SK-N-SH (cell line): ENCODE measurements around the gene CCDC148. TPM values are rescaled to one million over a fixed set of nuclear protein-coding genes. Genes with fewer than 3 reads are reported as not detected.

Source experiments
- CTCF ChIA-PET: fragments of 300-600, 350-600 bp; formaldehyde crosslinking; extraction: SDS; loops from one replicate; lab custom pipeline; 2021; lab: Yijun Ruan, JAX
- POLR2A ChIA-PET: fragments of 350-600 bp; sonication (Branson Sonifier 250); formaldehyde crosslinking; extraction: SDS; loops from one replicate; lab custom pipeline; 2020; ENCODE audit warnings: antibody characterized with exemption, inconsistent platforms; lab: Yijun Ruan, JAX
- DNase-seq: peaks from one replicate; pipeline ENCODE4 v3.0.0; 2012
- H2AFZ ChIP-seq: fragments of 200-600 bp; sonication (generic); 2 replicates; pipeline ENCODE4 v1.8.1; 2016; ENCODE audit warnings: antibody characterized with exemption, mild to moderate bottlenecking, low read depth
- H3F3A ChIP-seq: fragments of 200-600 bp; sonication (generic); replicated peaks from 2 replicates; pipeline ENCODE3; 2016; ENCODE audit warnings: antibody characterized with exemption, mild to moderate bottlenecking; ENCODE audit not compliant: insufficient read depth
- H3K27ac ChIP-seq, 2 experiments: fragments of 200-500 bp in 1 of 2; fragments of 200-600 bp in 1 of 2; sonication (Bioruptor generic) in 1 of 2; sonication (generic), shearing (Covaris generic) in 1 of 2; 2 replicates each; pipeline versions ENCODE4 v1.5.1 to v1.6.1; 2014 to 2016; ENCODE audit warnings: low read depth in 2 of 2, inconsistent platforms in 1 of 2, low read length in 1 of 2, mild to moderate bottlenecking in 1 of 2, mixed read lengths in 1 of 2
- H3K27me3 ChIP-seq: fragments of 200-600 bp; sonication (generic), shearing (Covaris generic); 2 replicates; pipeline ENCODE4 v1.6.1; 2016; ENCODE audit warnings: mixed run types; ENCODE audit not compliant: insufficient read depth
- H3K36me3 ChIP-seq, 2 experiments: fragments of 200-500 bp in 1 of 2; fragments of 200-600 bp in 1 of 2; sonication (Bioruptor generic) in 1 of 2; sonication (generic) in 1 of 2; replicated peaks in 1 of 2; 2 replicates each; pipeline versions ENCODE3 to v1.5.1; 2014 to 2016; ENCODE audit warnings: low read length in 1 of 2, mild to moderate bottlenecking in 1 of 2; ENCODE audit not compliant: insufficient read depth in 2 of 2, control insufficient read depth in 1 of 2
- H3K4me1 ChIP-seq, 2 experiments: fragments of 200-500 bp in 1 of 2; fragments of 200-600 bp in 1 of 2; sonication (Bioruptor generic) in 1 of 2; sonication (generic), shearing (Covaris generic) in 1 of 2; 2 replicates each; pipeline versions ENCODE4 v1.5.1 to v1.6.1; 2014 to 2016; ENCODE audit warnings: low read depth in 1 of 2, low read length in 1 of 2, mixed run types in 1 of 2; ENCODE audit not compliant: insufficient read depth in 2 of 2, control insufficient read depth in 1 of 2
- H3K4me2 ChIP-seq: fragments of 200-600 bp; sonication (generic), shearing (Covaris generic); 2 replicates; pipeline ENCODE4 v1.6.1; 2017; ENCODE audit warnings: mixed run types
- H3K4me3 ChIP-seq, 2 experiments: fragments of 200-500 bp in 1 of 2; fragments of 200-600 bp in 1 of 2; sonication (Bioruptor generic) in 1 of 2; sonication (generic), shearing (Covaris generic) in 1 of 2; 2 replicates each; pipeline versions ENCODE4 v1.5.1 to v1.8.1; 2014 to 2016; ENCODE audit warnings: low read depth in 2 of 2, inconsistent platforms in 1 of 2, low read length in 1 of 2, mild to moderate bottlenecking in 1 of 2, mixed read lengths in 1 of 2, moderate library complexity in 1 of 2
- H3K79me2 ChIP-seq: fragments of 200-600 bp; sonication (generic); 2 replicates; pipeline ENCODE4 v1.8.1; 2017; ENCODE audit warnings: mild to moderate bottlenecking; ENCODE audit not compliant: insufficient read depth
- H3K9ac ChIP-seq: fragments of 200-600 bp; sonication (generic); 2 replicates; pipeline ENCODE4 v1.6.1; 2017; ENCODE audit warnings: mixed run types
- H3K9me2 ChIP-seq: fragments of 200-600 bp; sonication (generic); 2 replicates; pipeline ENCODE4 v1.6.1; 2017; ENCODE audit warnings: mixed run types
- H3K9me3 ChIP-seq: fragments of 200-600 bp; sonication (generic); 2 replicates; pipeline ENCODE4 v1.6.1; 2017; ENCODE audit warnings: mixed run types, mild to moderate bottlenecking, moderate library complexity
- H4K20me1 ChIP-seq: fragments of 200-600 bp; sonication (generic); 2 replicates; pipeline ENCODE4 v1.6.1; 2017; ENCODE audit warnings: mild to moderate bottlenecking, mixed run types; ENCODE audit not compliant: insufficient read depth
- CHD2 ChIP-seq: fragments of 150-350 bp; IDR thresholded peaks from 2 replicates; pipeline ENCODE4 v1.6.1; 2018; ENCODE audit warnings: low read length; ENCODE audit not compliant: partially characterized antibody
- FOSL2 ChIP-seq: IDR thresholded peaks from 2 replicates; pipeline ENCODE4 v1.4.0; 2012; ENCODE audit warnings: low read depth, mild to moderate bottlenecking, moderate library complexity, borderline replicate concordance
- GABPA ChIP-seq: IDR thresholded peaks from 2 replicates; pipeline ENCODE4 v1.4.0; 2012; ENCODE audit warnings: low read depth, mild to moderate bottlenecking
- GATA2 ChIP-seq: sonication (generic); formaldehyde crosslinking; IDR thresholded peaks from 2 replicates; pipeline ENCODE4 v1.5.0; 2020; ENCODE audit warnings: mild to moderate bottlenecking, missing genetic modification reagents
- MAX ChIP-seq: IDR thresholded peaks from 2 replicates; pipeline ENCODE4 v1.4.0; 2012; ENCODE audit warnings: low read depth
- MXI1 ChIP-seq: IDR thresholded peaks from 2 replicates; pipeline ENCODE4 v1.6.1; 2012; ENCODE audit warnings: mild to moderate bottlenecking, low read depth, low read length, improper control_type of control experiment
- NFIC ChIP-seq: IDR thresholded peaks from 2 replicates; pipeline ENCODE4 v1.4.0; 2012; ENCODE audit warnings: borderline replicate concordance
- POLR2AphosphoS5 ChIP-seq: IDR thresholded peaks from 2 replicates; pipeline ENCODE4 v1.6.1; 2012; ENCODE audit warnings: low read depth, low read length
- RAD21 ChIP-seq: IDR thresholded peaks from 2 replicates; pipeline ENCODE4 v1.6.1; 2012; ENCODE audit warnings: mild to moderate bottlenecking, low read length
- RFX5 ChIP-seq: IDR thresholded peaks from 2 replicates; pipeline ENCODE4 v1.6.1; 2012; ENCODE audit warnings: mild to moderate bottlenecking, improper control_type of control experiment, low read length
- SIN3A ChIP-seq: IDR thresholded peaks from 2 replicates; pipeline ENCODE4 v1.6.1; 2012; ENCODE audit warnings: low read depth, mild to moderate bottlenecking, low read length, moderate library complexity, borderline replicate concordance
- SMC3 ChIP-seq: IDR thresholded peaks from 2 replicates; pipeline ENCODE4 v1.6.1; 2012; ENCODE audit warnings: low read depth, low read length, improper control_type of control experiment
- USF1 ChIP-seq: IDR thresholded peaks from 2 replicates; pipeline ENCODE4 v1.4.0; 2012; ENCODE audit warnings: low read depth, borderline replicate concordance
- WGBS: methylation state at CpG from one replicate; pipeline ENCODE4 v1.1.6; 2017; ENCODE audit warnings: low lambda C conversion rate; 5-methylcytosine and 5-hydroxymethylcytosine counted together
- polyA plus RNA-seq, 3 experiments: library from polyadenylated mRNA; depleted of rRNA; stranded (reverse); fragments of >200 nt; gene quantifications; 2 replicates each; pipeline ENCODE4 v1.2.3, GENCODE V29; 2012

CCDC148 gene
- polyA plus RNA-seq, 1 of the 3 experiments (the other 2 are of a cell fraction), result 0.18 TPM

- peaks cover 64% of the 10 kb centered on the region for H3K79me2 ChIP-seq
- no peaks in the 10 kb centered on the region for H3K27me3 ChIP-seq
These were observed 2.8 kb upstream of the CCDC148 start for GRCh38 chr2:158459161-158460003.

GRCh38 chr2:158458617-158458920 lies 2.0 kb upstream of the CCDC148 start:
- no peak for TF ChIP-seq POLR2AphosphoS5
- no peak for TF ChIP-seq RAD21
- TF ChIP-seq FOSL2, result no peak
- no peak for TF ChIP-seq CHD2
- no peak for TF ChIP-seq NFIC
- no peak for TF ChIP-seq SIN3A
- no peak for TF ChIP-seq GATA2 (CRISPR knock-in tag)
- TF ChIP-seq MAX, result no peak
- no peak for TF ChIP-seq USF1
- TF ChIP-seq SMC3, result no peak
- no peak for TF ChIP-seq MXI1
- no peak for TF ChIP-seq GABPA
- 12% methylated on average over 9 of the region's 9 CpGs for WGBS
- Histone ChIP-seq H3K9me3 (no peaks in the 10 kb centered on the region), H3K4me3 (peak overlapping the region; percentile 76 to 77), H2AFZ (peak overlapping the region; percentile 66), H3F3A (peaks cover 9% of the 10 kb centered on the region), H3K36me3 (no peaks in the 10 kb centered on the region), H3K4me2 (peak overlapping the region; percentile 82), H4K20me1 (peaks cover 13% of the 10 kb centered on the region; the same call in 1 of the 2 replicates), H3K9me2 (no peaks in the 10 kb centered on the region), H3K27me3 (no peaks in the 10 kb centered on the region), H3K79me2 (peaks cover 56% of the 10 kb centered on the region), H3K4me1 (peaks cover 15 to 23% of the 10 kb centered on the region in 2 experiments; a peak in 3 of 4 replicates), H3K27ac (peak overlapping the region; percentile 72 to 87; a peak in 2 of 4 replicates), H3K9ac (peak overlapping the region; percentile 81; the same call in 1 of the 2 replicates)
- POLR2A ChIA-PET, result no interaction called here
- CTCF ChIA-PET, result interaction anchor here (0.6 to 7.4 kb wide), 14 partner anchors 8 to 435 kb away, joined by 3 to 61 read pairs (median 4); no protein-coding TSS in a partner anchor
- peak; percentile 12 for DNase-seq

More at GRCh38 chr2:158459161-158460003, 2.8 kb upstream of the CCDC148 start:
- Histone ChIP-seq H3K9me3 (no peaks in the 10 kb centered on the region), H3F3A (peaks cover 9% of the 10 kb centered on the region), H3K36me3 (no peaks in the 10 kb centered on the region), H3K4me2 (peak overlapping the region; percentile 82), H2AFZ (no peak overlapping the region), H3K9ac (peak overlapping the region; percentile 81; the same call in 1 of the 2 replicates), H3K4me1 (peaks cover 18 to 23% of the 10 kb centered on the region in 2 experiments; a peak in 3 of 4 replicates), H3K27ac (no peak overlapping the region), H4K20me1 (peaks cover 13% of the 10 kb centered on the region; the same call in 1 of the 2 replicates), H3K4me3 (peak overlapping the region; percentile 76 to 77; a peak in 3 of 4 replicates), H3K9me2 (no peaks in the 10 kb centered on the region)
- POLR2A ChIA-PET, result no interaction called here
- 74% methylated on average over 9 of the region's 9 CpGs for WGBS
- DNase-seq, result no peak
- CTCF ChIA-PET, result interaction anchor here (0.7 to 7.4 kb wide), 6 partner anchors 9 to 295 kb away, joined by 3 to 61 read pairs (median 12); no protein-coding TSS in a partner anchor
- TF ChIP-seq MXI1 (no peak), RFX5 (no peak)
